NCI-H187 treated with DMSO at 0.1 percent for 48 hours (cell line): ENCODE data around the gene VSX1.

Experiments used
- DNase-seq: peaks from one replicate; lab custom pipeline; 2025; lab: John Stamatoyannopoulos, UW

The VSX1 gene

GRCh38 chr20:25053255-25054031, 28.5 kb downstream of the VSX1 start:
- no peak for DNase-seq

GRCh38 chr20:25052255-25053194, 29.4 kb downstream of the VSX1 start:
- no peak for DNase-seq

GRCh38 chr20:25051386-25052155, 30.4 kb downstream of the VSX1 start:
- no peak for DNase-seq

GRCh38 chr20:25050501-25051350, 31.2 kb downstream of the VSX1 start:
- DNase-seq = no peak

- DNase-seq = no peak
Observed at GRCh38 chr20:25050082-25050481, 31.9 kb downstream of the VSX1 start.

GRCh38 chr20:25049261-25050060, 32.5 kb downstream of the VSX1 start:
- no peak for DNase-seq

DNA sequence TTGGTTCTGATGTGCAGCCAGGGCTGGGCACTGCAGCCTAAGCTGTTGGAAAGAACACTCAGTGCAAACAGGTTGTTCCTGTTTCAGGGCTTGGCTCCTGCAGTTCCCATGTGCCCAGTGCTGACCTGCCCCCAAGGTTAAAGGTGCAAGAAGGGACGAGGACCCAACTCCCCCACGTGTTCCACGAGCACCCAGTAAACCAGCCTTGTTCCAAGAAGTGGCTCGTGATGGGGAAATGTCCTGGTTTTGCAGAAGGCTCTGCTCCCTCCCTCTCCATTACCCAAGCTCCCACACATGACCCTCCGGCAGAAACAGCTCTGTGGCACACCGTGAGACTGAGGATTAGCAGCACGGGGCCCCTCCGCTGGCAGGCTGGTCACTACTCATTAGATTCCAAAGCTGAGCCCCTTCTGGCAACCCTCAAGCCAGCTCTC, 33.4 kb downstream of the VSX1 start:
- no peak for DNase-seq

DNA sequence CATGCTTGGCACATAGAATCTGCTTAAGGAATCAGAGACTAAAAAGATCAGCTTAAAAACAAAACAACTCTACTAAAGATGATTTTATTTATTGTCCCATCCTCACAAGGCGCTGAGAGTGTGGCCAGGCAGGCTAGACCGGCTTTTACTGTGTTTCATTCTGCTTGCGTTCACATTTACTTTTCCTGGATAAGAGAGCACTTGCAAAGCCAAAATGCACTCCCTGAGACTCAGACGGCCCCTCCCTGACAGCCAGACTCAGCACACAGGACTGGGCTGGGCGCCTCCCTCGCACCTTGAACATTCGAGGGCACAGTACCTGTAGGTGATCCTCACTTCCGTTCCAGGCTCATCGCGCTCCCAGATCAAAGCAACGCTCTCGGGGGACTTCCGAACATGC, 34.2 kb downstream of the VSX1 start:
- no peak for DNase-seq

GRCh38 chr20:25046736-25047666, 34.9 kb downstream of the VSX1 start:
- no peak for DNase-seq

- DNase-seq = no peak
Observed at GRCh38 chr20:25046181-25046641, 35.7 kb downstream of the VSX1 start.

DNA sequence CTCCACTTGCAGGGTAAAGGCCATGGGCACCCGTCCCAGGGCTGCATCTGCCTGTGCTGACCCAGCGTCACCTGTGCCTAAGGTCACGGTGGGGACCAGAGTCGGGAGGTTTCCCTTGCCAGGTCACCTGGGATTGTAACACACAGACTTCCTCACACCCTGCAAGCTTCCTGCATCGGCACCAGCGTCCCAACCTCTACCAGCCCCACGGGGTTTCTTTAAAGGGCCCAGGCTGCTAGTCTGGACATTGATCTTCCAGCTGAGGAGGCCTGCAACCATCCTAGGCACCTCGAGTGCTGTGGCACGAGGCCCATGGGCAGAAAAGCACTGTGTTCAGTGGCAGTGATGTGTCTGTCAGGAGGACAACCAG, 36.6 kb downstream of the VSX1 start:
- no peak for DNase-seq

GRCh38 chr20:25044660-25045342, 37.1 kb downstream of the VSX1 start:
- no peak for DNase-seq

DNA sequence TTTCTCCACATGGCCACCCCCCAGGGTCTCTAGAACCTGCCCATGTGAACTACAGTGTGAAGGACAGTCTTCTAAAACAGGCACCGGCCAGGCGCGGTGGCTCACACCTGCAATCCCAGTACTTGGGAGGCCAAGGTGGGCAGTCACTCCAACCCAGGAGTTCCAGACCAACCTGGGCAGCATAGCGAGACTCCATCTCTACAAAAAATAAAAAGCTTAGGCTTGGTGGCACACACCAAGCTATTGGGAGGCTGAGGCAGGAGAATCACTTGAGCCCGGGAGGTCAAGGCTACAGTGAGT, 37.7 kb downstream of the VSX1 start:
- DNase-seq = no peak

DNA sequence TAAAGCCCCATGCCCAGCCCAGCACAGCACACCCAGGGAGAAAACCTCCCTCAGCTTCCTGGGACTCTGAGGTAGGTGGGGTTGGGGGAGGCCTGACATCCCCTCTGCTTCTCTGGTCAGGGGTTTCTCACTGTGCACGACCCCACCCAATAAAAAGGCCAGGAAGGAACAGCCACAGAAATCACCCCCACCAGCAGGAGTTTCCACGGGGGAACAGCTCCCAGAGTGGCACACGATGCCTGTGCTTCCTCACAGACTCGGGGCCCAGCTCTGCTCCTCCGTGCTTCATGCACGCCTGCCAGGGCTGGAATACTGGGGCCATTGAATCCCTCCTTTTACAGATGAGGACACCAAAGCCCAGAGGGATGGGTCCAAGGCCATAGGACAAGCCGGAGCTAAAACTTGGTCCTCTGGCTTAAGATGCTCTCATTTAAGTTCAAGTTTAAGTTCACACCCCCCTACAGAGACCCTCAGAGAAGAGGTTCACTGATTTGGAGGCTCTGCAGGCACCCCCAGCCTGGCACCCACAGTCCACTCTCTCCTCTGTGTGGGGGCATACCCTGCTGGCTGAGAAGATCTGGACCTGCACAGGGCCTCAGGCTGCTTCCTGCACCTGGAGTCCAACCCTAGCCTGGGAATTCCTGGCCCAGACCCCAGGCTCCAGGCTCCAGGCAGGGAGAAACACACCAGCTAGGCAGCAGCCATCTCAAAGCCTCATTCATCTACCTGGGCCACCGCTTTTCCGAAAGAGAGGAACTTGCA, 38.3 kb downstream of the VSX1 start:
- DNase-seq = no peak

- no peak for DNase-seq
Observed at GRCh38 chr20:25042531-25043498, 39.1 kb downstream of the VSX1 start.

DNA sequence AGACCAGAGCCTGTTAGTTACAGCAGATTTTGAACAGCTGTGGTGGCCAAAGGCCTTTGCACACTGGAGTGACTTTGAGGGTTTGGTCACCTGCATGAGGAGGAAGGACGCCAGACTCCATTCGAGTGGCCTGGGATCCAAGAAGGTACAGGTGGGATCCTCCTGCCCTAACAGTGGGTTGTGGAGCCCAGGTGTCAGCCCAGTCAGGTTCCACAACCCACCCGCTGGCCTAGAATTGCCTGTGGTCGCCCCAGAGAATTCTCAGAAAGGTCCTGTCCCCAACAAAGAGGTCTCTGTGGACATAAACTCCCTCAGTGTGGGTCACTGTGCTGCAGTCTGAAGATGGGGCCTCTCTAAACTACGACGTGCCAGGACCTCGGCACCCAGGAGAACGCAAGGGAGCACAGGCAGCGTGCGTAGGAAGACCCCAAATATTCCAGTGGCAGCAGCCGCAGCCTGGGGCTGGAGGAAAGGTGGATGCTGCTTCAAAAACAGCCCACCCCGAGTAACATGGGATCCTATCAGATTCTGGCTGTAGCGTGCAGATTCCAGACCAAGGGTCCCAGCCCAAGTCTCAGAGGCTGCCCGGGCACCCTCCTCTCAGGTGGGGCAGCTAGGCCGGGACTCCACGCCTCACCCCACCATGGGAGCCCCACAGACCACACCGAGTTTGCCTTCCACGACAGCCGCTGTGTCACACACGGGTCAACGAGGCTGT, 40.0 kb downstream of the VSX1 start:
- no peak for DNase-seq
